NCI-H1694 (cell line): ENCODE measurements around the gene ARPC5.
"Not testable (repeated sequence)": the region's sequence is repeated elsewhere in the genome, so short reads cannot be mapped to it uniquely, and the experiment has no call there.

ENCODE experiments used
- DNase-seq: peaks from one replicate; lab custom pipeline; 2025; lab: John Stamatoyannopoulos, UW

The ARPC5 gene

GRCh38 chr1:183635606-183636333 lies at the start of gene ARPC5:
Gene ARPC5 (minus strand): TSS chr1:183635783. CDS start chr1:183635659, 124 bp downstream.
- peak; percentile 95 for DNase-seq

- DNase-seq, result peak; percentile 75
These were observed 49.6 kb upstream of the ARPC5 start for GRCh38 chr1:183685112-183685713.

GRCh38 chr1:183679363-183679762 lies 43.8 kb upstream of the ARPC5 start:
- not testable (repeated sequence) for DNase-seq

- no peak for DNase-seq
These were observed 43.2 kb upstream of the ARPC5 start for GRCh38 chr1:183678819-183679218.

GRCh38 chr1:183676586-183677189 lies 41.1 kb upstream of the ARPC5 start:
- DNase-seq, result no peak

- no peak for DNase-seq
These were observed 40.5 kb upstream of the ARPC5 start for GRCh38 chr1:183675883-183676585.

- no peak for DNase-seq
These were observed 39.8 kb upstream of the ARPC5 start for GRCh38 chr1:183675381-183675780.

GRCh38 chr1:183674886-183675285 lies 39.3 kb upstream of the ARPC5 start:
- no peak for DNase-seq

- no peak for DNase-seq
These were observed 38.8 kb upstream of the ARPC5 start for GRCh38 chr1:183674339-183674738.

- no peak for DNase-seq
These were observed 38.2 kb upstream of the ARPC5 start for GRCh38 chr1:183673605-183674323.

- DNase-seq, result no peak
These were observed 34.6 kb upstream of the ARPC5 start for GRCh38 chr1:183670169-183670568.

- DNase-seq, result no peak
These were observed 20.8 kb upstream of the ARPC5 start for GRCh38 chr1:183656355-183656754.

GRCh38 chr1:183655562-183656075 lies 20.0 kb upstream of the ARPC5 start:
- peak; percentile 89 for DNase-seq

- DNase-seq, result no peak
These were observed 19.1 kb upstream of the ARPC5 start for GRCh38 chr1:183654706-183655105.

GRCh38 chr1:183653876-183654451 lies 18.4 kb upstream of the ARPC5 start:
- no peak for DNase-seq

- no peak for DNase-seq
These were observed 17.8 kb upstream of the ARPC5 start for GRCh38 chr1:183653462-183653794.

GRCh38 chr1:183652547-183653461 lies 17.2 kb upstream of the ARPC5 start, which contains the start of gene APOBEC4:
Gene APOBEC4 (minus strand): TSS chr1:183653316. CDS start chr1:183648781, 4,535 bp downstream.
- DNase-seq, result peak; percentile 95

GRCh38 chr1:183652107-183652506 lies 16.5 kb upstream of the ARPC5 start:
- DNase-seq, result no peak

GRCh38 chr1:183651612-183652011 lies 16.0 kb upstream of the ARPC5 start:
- no peak for DNase-seq

GRCh38 chr1:183648042-183648441 lies 12.5 kb upstream of the ARPC5 start:
- DNase-seq, result no peak
